ENCODE results near the gene HBP1.

DNA sequence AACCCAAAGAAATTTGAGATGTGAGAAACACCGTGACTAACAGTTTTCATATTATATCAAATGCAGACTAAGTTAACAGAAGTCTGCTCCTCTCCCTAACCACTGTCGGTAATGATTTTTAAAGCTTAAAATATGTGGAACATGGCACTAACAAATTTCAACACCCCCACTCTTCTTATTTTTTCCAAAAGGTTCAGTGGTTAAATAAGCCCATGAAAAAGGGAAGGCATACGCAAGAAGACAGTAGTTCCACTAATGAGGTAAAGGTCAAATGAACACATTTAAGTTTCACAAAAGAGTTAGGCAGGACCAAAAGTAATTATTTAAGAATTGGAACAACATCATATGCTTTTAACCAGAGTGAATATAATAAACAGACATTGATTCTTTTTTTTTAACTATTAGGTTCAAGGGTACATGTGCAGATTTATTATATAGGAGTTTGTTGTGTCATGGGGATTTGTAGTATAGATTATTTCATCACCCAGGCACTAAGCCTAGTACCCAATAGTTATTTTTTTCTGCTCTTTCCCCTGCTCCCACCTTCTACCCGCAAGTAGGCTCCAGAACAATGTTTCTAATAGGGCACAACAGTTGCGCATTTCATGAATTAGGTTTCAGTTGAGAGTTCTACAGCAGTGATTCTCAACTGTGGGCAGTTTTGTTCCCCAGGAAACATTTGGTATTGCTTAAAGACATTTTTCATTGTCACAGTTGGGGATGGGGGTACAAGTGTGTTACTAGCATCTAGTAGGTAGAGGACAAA is 79.9 kb downstream of the HBP1 start:
- TF ChIP-seq CTCF (IDR thresholded peaks at IDR 0.05; ENCODE audit: low read depth, low read length) (no peak), POLR2A (IDR thresholded peaks at IDR 0.05; ENCODE audit: extremely low read depth, insufficient read length) (no peak)

Data from NB4 (cell line).